ENCODE measurements around the gene MCM9.
"Not testable (repeated sequence)": the region's sequence is repeated elsewhere in the genome, so short reads cannot be mapped to it uniquely, and the experiment has no call there.

MCM9 gene

GRCh38 chr6:118892355-118892991 lies 42.5 kb downstream of the MCM9 start:
- DNase-seq = no peak

- DNase-seq = no peak
These were observed 43.8 kb downstream of the MCM9 start for GRCh38 chr6:118890997-118891790.

- DNase-seq = no peak
These were observed 45.8 kb downstream of the MCM9 start for GRCh38 chr6:118889163-118889562.

- DNase-seq = no peak
These were observed 48.3 kb downstream of the MCM9 start for GRCh38 chr6:118886641-118887040.

- DNase-seq = no peak
These were observed 52.5 kb downstream of the MCM9 start for GRCh38 chr6:118882314-118882905.

- DNase-seq = no peak
These were observed 53.3 kb downstream of the MCM9 start for GRCh38 chr6:118881440-118882313.

GRCh38 chr6:118877806-118878205 lies 57.2 kb downstream of the MCM9 start:
- no peak for DNase-seq

- no peak for DNase-seq
These were observed 58.1 kb downstream of the MCM9 start for GRCh38 chr6:118876814-118877213.

GRCh38 chr6:118876198-118876597 lies 58.8 kb downstream of the MCM9 start:
- no peak for DNase-seq

GRCh38 chr6:118875672-118876071 lies 59.3 kb downstream of the MCM9 start:
- no peak for DNase-seq

GRCh38 chr6:118873239-118873638 lies 61.7 kb downstream of the MCM9 start:
- DNase-seq = no peak

- no peak for DNase-seq
These were observed 62.2 kb downstream of the MCM9 start for GRCh38 chr6:118872726-118873125.

GRCh38 chr6:118872318-118872717 lies 62.6 kb downstream of the MCM9 start:
- no peak for DNase-seq

GRCh38 chr6:118871331-118871730 lies 63.6 kb downstream of the MCM9 start:
- DNase-seq = no peak

GRCh38 chr6:118869894-118870589 lies 64.9 kb downstream of the MCM9 start:
- DNase-seq = no peak

- DNase-seq = no peak
These were observed 65.6 kb downstream of the MCM9 start for GRCh38 chr6:118869350-118869749.

- DNase-seq = not testable (repeated sequence)
These were observed 66.1 kb downstream of the MCM9 start for GRCh38 chr6:118868901-118869300.

- DNase-seq = no peak
These were observed 67.8 kb downstream of the MCM9 start for GRCh38 chr6:118867181-118867580.

- no peak for DNase-seq
These were observed 69.9 kb downstream of the MCM9 start for GRCh38 chr6:118865100-118865391.

GRCh38 chr6:118864341-118865099 lies 70.4 kb downstream of the MCM9 start:
- DNase-seq = no peak

- DNase-seq = no peak
These were observed 72.5 kb downstream of the MCM9 start for GRCh38 chr6:118862443-118862842.

- no peak for DNase-seq
These were observed 74.1 kb downstream of the MCM9 start for GRCh38 chr6:118860880-118861279.

Measured in activated CD4-positive, alpha-beta T cell treated with anti-CD3 and anti-CD28 coated beads for 48 hours (primary cell).